ENCODE data around the gene PPY.

- no peak for TF ChIP-seq POLR2A (IDR thresholded peaks at IDR 0.05; ENCODE audit: low read length)
- no peak for TF ChIP-seq GATA1 (IDR thresholded peaks at IDR 0.05; ENCODE audit: low read depth, low read length)
Observed at GRCh38 chr17:43952724-43953666, 10.7 kb upstream of the PPY start.

Data from erythroblast (primary cell).